ENCODE data around the gene NFIA.

The NFIA gene

DNA sequence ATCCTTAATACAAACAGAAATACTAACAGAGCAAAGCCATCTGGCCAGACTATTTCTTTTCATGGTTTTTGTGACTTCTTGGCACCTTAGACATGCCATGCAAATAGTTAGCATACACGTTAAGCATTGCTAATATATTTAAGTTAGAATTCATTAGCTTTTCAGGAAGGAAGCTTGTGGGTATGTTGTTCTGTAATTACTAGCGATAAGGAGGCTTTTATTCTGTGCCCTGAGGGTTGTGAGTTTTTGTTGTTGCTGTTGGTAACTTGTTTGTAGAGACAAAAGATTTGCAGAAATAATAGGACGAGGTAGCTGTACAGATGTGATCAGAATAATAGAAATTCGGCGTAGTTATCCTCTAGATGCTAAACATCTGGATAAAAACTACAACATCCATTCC is 337.3 kb downstream of the NFIA start:
- no peak for DNase-seq

- DNase-seq: no peak
Observed at GRCh38 chr1:61420243-61420642, 337.9 kb downstream of the NFIA start.

DNA sequence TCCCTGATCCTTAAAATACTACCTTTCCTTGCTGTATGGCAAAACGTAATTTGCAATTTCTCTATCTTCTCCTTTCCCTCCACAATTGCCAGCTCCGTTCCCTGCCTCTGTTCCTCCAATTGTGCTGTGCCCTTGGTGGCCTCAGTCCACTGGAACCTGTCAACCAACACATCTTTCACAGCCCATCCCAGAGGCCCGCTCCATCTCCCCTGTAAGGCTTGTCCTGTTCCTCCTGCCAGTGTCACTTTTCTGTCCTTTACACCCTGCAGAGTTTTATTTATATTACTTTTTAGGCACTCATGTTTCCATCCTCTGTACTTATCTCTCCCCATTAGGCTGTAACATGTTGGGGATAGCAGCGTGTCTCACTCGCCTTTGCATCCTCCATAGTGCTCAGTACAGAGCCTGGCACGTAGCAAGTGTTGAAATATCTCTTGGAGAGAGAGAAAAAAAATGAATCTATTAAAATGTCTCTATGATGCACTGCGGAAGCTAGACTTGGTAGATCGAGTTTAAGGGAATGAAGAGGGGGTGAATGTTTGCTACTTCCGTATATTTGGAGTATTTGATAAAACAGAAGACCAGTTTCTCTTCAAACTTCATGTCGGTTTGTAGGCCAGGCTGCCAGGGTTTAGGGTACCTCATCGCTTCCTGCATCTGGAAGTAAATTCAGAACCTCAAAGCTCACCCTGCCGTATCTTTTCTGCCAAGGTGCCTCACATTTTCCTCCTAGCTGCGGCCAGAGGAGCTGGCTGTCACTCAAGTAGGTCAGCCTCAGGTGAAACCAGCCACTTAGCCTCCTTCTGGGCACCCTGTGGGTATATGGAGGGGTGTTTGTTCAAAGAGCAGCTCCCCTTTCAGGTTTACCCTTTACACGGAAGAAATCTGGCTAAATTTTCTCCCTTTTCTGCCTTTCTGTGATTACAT is 338.8 kb downstream of the NFIA start:
- DNase-seq: no peak

GRCh38 chr1:61423643-61424042 is 341.3 kb downstream of the NFIA start:
- DNase-seq: no peak

- no peak for DNase-seq
Observed at GRCh38 chr1:61424382-61424781, 342.0 kb downstream of the NFIA start.

DNA sequence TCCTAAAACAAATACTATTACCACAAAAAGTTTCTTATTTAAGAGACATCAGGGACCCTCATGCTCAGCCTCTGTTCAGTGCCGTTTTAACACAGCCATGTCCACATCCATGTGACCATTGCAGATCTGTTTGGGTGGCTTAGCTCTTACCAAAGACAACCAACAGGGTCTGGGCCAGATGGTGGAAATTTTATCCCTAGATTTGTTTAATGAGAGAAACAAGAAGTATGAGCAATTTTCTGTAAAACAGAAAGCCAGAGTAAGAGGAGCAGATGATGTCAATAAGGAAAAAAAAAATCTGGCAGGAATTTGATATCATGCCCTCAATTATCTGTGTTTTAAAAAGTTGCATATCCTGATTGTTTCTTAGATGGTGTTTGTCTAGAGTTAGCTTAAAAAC is 342.7 kb downstream of the NFIA start:
- DNase-seq: no peak

GRCh38 chr1:61426254-61426653 is 343.9 kb downstream of the NFIA start:
- no peak for DNase-seq

DNA sequence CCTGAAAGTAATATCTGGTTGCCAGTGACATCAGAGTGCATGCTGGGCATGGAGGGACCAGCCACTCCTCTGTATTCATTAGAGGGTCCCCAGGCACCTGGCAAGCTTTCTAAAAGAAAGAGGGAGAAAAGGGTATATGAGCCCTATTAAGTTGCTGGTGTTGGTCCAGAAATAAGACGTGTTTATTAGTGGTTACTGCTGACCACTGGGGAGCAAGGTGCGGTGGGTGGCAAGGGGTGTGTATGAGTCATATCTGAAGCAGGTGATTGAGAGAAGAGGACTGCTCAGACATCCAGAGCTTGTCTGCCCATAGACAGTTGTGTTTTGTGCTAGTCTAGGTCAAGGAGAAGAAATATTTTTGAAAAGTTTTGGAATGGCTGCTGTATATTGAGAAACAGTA is 344.5 kb downstream of the NFIA start:
- no peak for DNase-seq

GRCh38 chr1:61427510-61427909 is 345.1 kb downstream of the NFIA start:
- no peak for DNase-seq

- DNase-seq: no peak
Observed at GRCh38 chr1:61428146-61428545, 345.8 kb downstream of the NFIA start.

DNA sequence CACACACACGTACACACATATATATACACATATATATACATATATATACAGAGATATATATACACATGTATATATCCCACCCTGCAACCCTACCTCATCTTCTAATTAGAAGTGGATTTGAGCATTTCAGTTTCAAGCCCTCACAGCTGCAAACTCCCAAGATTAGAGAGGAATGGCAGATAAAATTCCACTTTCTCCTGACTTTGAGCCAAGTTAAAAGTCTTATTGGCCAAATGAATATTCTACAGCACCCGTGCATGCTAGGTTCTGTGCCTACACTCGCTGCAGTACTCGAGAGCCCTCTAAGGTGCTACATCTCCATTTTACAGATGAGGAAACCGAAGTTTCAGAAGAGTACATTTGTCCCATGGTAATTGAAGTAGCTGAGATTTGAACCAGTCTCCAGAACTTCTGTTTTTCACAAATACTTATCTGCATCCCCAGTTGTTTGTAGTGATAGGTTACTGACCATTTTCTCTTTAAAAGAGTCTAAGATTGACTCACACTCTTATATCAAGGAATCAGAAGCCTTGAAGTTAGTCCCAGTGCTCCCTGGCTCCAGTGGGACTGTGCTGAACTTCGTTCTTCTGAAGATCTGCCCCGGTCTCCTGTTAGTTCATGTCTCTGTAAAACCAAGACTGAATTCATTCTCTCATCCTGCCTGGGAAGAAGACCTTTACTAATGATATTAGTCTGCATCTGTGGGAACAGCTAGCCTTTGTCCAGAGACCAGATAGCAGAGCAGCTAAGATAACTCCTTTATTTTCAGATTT is 350.4 kb downstream of the NFIA start:
- DNase-seq: no peak

DNA sequence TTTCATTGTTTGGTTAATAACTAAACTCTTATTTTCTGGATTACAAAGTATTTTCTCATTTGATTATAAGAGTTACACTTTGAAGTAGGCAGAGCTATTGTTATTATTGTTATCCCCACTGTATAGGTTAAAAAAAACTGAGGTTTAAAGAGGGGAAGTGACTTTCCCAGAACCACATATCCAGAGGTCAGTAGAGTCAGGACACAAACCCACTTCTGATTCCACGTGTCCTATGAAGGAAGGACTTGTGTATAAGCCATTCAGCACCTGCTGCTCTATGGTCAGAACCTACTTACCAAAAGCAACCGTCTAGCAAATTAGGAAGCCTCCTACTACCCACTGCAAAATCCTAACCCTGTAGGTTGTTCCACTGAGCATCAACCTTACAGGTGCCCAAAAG is 351.3 kb downstream of the NFIA start:
- DNase-seq: no peak

GRCh38 chr1:61434276-61434675 is 351.9 kb downstream of the NFIA start:
- no peak for DNase-seq

- DNase-seq: no peak
Observed at GRCh38 chr1:61435226-61435625, 352.9 kb downstream of the NFIA start.

- no peak for DNase-seq
Observed at GRCh38 chr1:61436016-61436415, 353.7 kb downstream of the NFIA start.

DNA sequence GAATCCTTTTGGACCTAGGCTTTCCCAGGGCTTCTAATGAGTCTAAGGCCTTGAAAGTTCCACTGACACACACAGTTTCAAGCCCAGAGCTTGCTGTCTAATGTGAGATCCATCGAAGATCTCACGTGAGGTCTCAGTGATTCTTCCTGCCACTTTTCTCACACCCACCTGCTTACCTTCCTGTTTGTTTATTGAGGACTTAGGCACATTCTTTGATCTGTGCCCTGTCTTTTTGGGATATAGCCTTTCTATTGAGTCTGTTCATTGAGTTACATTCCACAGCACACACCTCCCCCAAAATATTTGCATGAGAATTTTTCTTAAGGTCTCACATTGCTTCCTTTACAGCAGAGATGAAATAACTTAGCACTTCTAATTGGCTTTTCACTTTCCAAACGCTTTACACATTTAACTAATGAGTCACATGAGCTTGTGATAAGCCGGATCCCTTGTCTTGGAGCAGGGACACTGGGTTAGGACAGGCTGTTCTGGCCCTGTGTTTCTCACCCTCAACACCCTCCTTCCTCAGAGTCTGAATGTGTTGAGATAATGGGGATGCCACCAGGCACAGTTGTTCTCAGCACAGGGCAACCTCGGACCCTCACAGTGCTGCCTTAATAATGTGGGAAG is 354.2 kb downstream of the NFIA start:
- DNase-seq: no peak

DNA sequence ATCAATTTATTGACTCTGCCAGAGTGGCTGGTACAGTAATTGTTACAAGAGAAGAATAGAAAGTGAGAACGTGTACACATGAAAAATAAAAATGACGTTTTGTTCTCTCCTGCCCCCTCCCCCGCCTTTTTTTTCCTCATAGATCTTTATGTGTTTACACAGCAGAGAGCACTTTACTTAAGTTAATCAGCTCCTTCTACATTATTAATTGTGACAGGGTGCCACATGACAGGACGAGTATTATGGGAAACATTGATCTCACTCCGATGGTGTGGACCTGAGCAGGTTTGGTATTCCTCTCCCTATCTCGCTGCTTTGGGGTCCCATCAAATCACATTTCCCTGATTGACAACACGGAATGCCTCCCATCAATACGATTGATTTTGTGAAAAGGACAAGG is 356.9 kb downstream of the NFIA start:
- no peak for DNase-seq

DNA sequence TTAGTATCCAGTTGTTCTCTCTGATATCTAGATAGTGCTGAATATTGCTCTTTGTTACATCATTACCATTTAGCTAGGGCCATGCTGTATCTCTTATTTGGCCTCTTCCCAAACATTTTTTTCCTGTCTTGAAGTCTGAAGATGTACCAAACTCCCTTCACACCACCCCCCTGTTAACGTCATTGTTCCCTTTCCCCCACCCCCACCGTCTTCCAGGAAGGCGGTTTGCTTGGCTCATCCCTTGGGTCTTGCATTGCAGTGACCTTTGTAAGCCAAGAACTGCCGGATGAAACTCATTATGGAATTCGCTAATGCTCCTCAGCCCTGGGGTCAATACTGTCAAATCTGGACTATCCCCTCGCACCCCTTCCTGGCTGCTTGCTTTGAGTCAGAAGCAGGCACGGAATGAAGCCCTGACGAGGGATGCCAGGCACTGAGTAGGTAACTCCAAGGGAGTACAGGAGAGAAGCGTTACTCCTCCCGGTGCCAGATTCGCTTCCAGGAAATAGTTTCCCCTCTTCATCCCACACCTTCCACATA is 359.4 kb downstream of the NFIA start:
- DNase-seq: no peak

- DNase-seq: no peak
Observed at GRCh38 chr1:61442544-61442943, 360.2 kb downstream of the NFIA start.

DNA sequence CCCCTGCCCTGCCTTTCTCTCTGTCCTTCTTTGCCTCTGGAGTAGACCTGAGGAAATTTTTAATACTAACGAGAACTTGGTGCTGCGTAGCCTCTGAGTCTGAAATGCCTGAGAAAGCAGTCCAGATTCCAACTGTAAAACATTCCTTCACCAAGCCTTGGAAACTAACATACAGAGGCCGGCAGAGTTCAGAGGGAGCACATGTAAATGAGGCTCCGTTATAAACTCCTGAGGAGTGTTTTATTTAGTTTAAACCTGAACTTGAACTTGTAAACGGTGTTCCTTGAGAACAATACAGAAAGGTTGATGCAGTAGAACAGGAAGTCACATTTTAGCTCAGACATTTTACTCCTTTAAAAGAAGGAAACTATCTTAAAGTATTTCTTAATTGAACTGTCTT is 361.9 kb downstream of the NFIA start:
- DNase-seq: no peak

GRCh38 chr1:61445269-61445825 is 363.0 kb downstream of the NFIA start:
- no peak for DNase-seq

DNA sequence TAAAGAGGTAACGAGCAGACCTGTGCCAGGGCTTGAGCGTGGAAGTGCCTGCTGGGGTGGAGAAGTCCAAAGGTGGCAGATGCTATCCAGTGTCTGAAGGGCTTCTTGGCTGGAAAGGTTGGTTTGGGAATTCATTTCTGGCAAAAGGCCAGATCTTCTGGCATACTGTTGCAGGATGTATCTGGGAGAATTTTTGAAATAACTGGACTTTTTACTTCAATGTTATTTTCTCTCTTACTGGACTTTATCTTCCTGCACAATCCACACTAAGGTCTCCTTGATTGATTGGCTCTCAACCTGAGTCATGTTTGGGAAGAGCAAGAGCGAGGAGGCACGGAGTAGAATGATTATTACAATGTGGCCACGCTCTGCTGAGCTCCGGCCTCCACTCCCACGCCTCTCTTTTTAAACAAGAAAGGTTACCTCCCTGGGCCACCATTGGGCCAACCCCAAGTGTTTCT is 364.2 kb downstream of the NFIA start:
- no peak for DNase-seq
